Liver (tissue), 9 donors: Measurements from ENCODE around the gene RTL1. TPM values are rescaled to one million over a fixed set of nuclear protein-coding genes. Genes with fewer than 3 reads are reported as not detected.

Source experiments
- DNase-seq: peaks from one replicate; pipeline ENCODE4 v3.0.0-alpha.2; 2017; ENCODE audit warnings: low spot score
- H3K27ac ChIP-seq, 2 donors: one replicate each; pipeline ENCODE4 v1.7.0; 2013; ENCODE audit warnings: inconsistent platforms in 2 of 2, low read length in 2 of 2, control low read depth in 1 of 2, low read depth in 1 of 2, mild to moderate bottlenecking in 1 of 2
- H3K27me3 ChIP-seq, 4 donors: one replicate each; pipeline versions ENCODE4 v1.6.1 to v1.7.0; 2013; ENCODE audit warnings: low read length in 3 of 4, inconsistent platforms in 1 of 4, mild to moderate bottlenecking in 1 of 4, moderate library complexity in 1 of 4; ENCODE audit not compliant: control insufficient read depth in 4 of 4, insufficient read depth in 4 of 4
- H3K36me3 ChIP-seq, 4 donors: one replicate each; pipeline versions ENCODE4 v1.6.1 to v1.7.0; 2013; ENCODE audit warnings: low read length in 3 of 4, mild to moderate bottlenecking in 3 of 4, low read depth in 1 of 4, moderate library complexity in 1 of 4; ENCODE audit not compliant: control insufficient read depth in 4 of 4, insufficient read depth in 3 of 4
- H3K4me1 ChIP-seq, 4 donors: one replicate each; pipeline versions ENCODE4 v1.6.1 to v1.7.0; 2013; ENCODE audit warnings: low read length in 3 of 4, mild to moderate bottlenecking in 3 of 4, moderate library complexity in 1 of 4; ENCODE audit not compliant: control insufficient read depth in 4 of 4, insufficient read depth in 4 of 4
- H3K4me3 ChIP-seq, 3 donors: one replicate each; pipeline versions ENCODE4 v1.6.1 to v1.7.0; 2013; ENCODE audit warnings: low read length in 3 of 3, control low read depth in 1 of 3, low read depth in 1 of 3, mild to moderate bottlenecking in 1 of 3
- H3K9ac ChIP-seq, 2 donors: one replicate each; pipeline ENCODE4 v1.7.0; 2013; ENCODE audit warnings: low read length in 2 of 2, mild to moderate bottlenecking in 2 of 2, moderate library complexity in 2 of 2, control low read depth in 1 of 2, low read depth in 1 of 2
- H3K9me3 ChIP-seq, 4 donors: one replicate each; pipeline versions ENCODE4 v1.6.1 to v1.7.0; 2013; ENCODE audit warnings: low read length in 3 of 4; ENCODE audit not compliant: control insufficient read depth in 4 of 4
- EGR1 ChIP-seq, 2 donors: IDR thresholded peaks; 2 replicates each; pipeline ENCODE4 v1.6.1; 2016 to 2018; ENCODE audit warnings: antibody characterized with exemption in 2 of 2, low read depth in 2 of 2
- FOXA1 ChIP-seq: IDR thresholded peaks from 2 replicates; pipeline ENCODE4 v1.6.1; 2016; ENCODE audit warnings: antibody characterized with exemption
- FOXA2 ChIP-seq: IDR thresholded peaks from 2 replicates; pipeline ENCODE4 v1.6.1; 2016; ENCODE audit warnings: antibody characterized with exemption
- GABPA ChIP-seq, 2 donors: IDR thresholded peaks in 1 of 2; conservative IDR thresholded peaks in 1 of 2; 2 replicates each; pipeline ENCODE4 v1.6.1; 2016; ENCODE audit warnings: antibody characterized with exemption in 2 of 2, mild to moderate bottlenecking in 1 of 2, moderate library complexity in 1 of 2
- HNF4A ChIP-seq, 2 donors: conservative IDR thresholded peaks; 2 replicates each; pipeline ENCODE4 v1.6.1; 2016; ENCODE audit warnings: antibody characterized with exemption in 2 of 2, mild to moderate bottlenecking in 2 of 2
- JUND ChIP-seq, 2 donors: IDR thresholded peaks; 2 replicates each; pipeline ENCODE4 v1.6.1; 2016; ENCODE audit warnings: antibody characterized with exemption in 2 of 2
- NR2F2 ChIP-seq: IDR thresholded peaks from 2 replicates; pipeline ENCODE4 v1.6.1; 2016; ENCODE audit warnings: antibody characterized with exemption
- RXRA ChIP-seq, 2 donors: IDR thresholded peaks; 2 replicates each; pipeline ENCODE4 v1.6.1; 2017 to 2018; ENCODE audit warnings: antibody characterized with exemption in 2 of 2, mild to moderate bottlenecking in 1 of 2
- SP1 ChIP-seq: IDR thresholded peaks from 2 replicates; pipeline ENCODE4 v1.6.1; 2018; ENCODE audit warnings: antibody characterized with exemption, mild to moderate bottlenecking
- TAF1 ChIP-seq: conservative IDR thresholded peaks from 2 replicates; pipeline ENCODE4 v1.6.1; 2016; ENCODE audit warnings: antibody characterized with exemption, mild to moderate bottlenecking
- YY1 ChIP-seq: IDR thresholded peaks from 2 replicates; pipeline ENCODE4 v1.6.1; 2016; ENCODE audit warnings: antibody characterized with exemption, mild to moderate bottlenecking
- WGBS: extraction: QIAGEN DNeasy Blood & Tissue Kit; methylation state at CpG from one replicate; pipeline ENCODE4 v1.1.7; 2013; 5-methylcytosine and 5-hydroxymethylcytosine counted together
- polyA plus RNA-seq, 2 donors: library from polyadenylated mRNA; stranded (reverse) in 1 of 2; unstranded in 1 of 2; fragments of 200-250 nt in 1 of 2; fragments of >200 nt in 1 of 2; fragmentation: Nextera tagmentation in 1 of 2; extraction: Ambion mirVana in 1 of 2; gene quantifications; one replicate each; pipeline versions ENCODE4 v1.2.1 to v1.2.3, GENCODE V29; 2013 to 2015
- total RNA-seq, 2 donors: library from RNA; depleted of rRNA; stranded (reverse); fragments of >200 nt; gene quantifications; one replicate each; pipeline ENCODE4 v1.2.3, GENCODE V29; 2014
- TF ChIP-seq, protein P1 (sequence below): IDR thresholded peaks from 2 replicates; pipeline ENCODE4 v1.6.1; 2016; ENCODE audit warnings: antibody characterized with exemption, mild to moderate bottlenecking
- TF ChIP-seq, protein P2 (sequence below): IDR thresholded peaks from 2 replicates; pipeline ENCODE4 v1.6.1; 2016; ENCODE audit warnings: antibody characterized with exemption
- TF ChIP-seq, protein P3 (sequence below): fragments of 150-350 bp; IDR thresholded peaks from 2 replicates; pipeline ENCODE4 v1.5.1; 2017; ENCODE audit warnings: improper control_type of control experiment, low read depth, low read length; ENCODE audit not compliant: missing input control
- TF ChIP-seq, protein P4 (sequence below): IDR thresholded peaks from 2 replicates; pipeline ENCODE4 v1.6.1; 2016; ENCODE audit warnings: antibody characterized with exemption
- TF ChIP-seq, protein P5 (sequence below): IDR thresholded peaks from 2 replicates; pipeline ENCODE4 v1.6.1; 2016; ENCODE audit warnings: antibody characterized with exemption
- donor health status: healthy.
- donor health status: healthy.
- donor health status: healthy.
- donor health status: healthy.
- donor health status: healthy.

Gene RTL1
- total and polyA plus RNA-seq, 4 donors, result 0.04 to 0.05 TPM; not detected in 2

DNA sequence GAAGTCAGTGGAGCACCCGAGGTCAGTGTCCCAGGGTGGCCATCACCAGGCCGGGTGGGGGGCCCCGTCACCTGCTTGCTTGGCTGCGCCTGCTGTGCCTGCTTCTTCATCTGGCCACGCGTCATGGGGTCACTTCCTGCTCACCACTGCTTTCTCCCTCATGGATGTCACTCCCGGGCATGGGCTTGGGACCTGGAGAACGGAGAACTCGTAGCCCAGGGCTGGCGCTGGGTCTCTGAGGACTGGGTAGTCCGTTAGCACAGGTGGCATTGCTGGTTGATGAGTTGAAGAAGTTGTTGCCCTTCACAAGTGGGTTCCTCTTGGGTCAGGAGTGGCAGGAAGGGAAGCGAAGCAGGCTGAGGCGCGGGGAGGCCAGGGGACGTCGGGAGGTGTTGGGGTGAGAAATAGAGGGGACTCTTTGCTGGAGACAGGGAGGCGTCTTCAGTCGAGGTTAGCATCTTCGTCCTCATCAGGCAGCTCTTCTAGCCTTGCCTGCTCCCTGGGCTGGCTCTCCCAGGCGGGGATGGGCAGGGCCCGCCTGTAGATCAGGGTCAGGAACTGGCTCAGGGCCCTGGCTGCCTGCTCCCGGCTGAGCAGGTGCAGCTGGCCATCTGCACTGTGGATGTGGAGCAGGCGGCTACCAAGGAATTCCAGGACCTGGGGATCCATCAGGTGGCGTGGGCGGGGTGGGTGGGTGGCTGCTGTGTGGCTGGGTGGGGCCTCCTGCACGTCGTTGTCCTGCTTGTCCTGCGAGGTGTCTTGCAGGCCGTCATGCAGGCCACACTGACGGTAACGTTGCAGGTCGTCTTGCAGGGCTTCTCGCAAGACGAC lies 23.0 kb downstream of the RTL1 start (continued):
- TF ChIP-seq HNF4A (conservative IDR thresholded peaks at IDR 0.05), result no peak
- TF ChIP-seq, protein P1, sequence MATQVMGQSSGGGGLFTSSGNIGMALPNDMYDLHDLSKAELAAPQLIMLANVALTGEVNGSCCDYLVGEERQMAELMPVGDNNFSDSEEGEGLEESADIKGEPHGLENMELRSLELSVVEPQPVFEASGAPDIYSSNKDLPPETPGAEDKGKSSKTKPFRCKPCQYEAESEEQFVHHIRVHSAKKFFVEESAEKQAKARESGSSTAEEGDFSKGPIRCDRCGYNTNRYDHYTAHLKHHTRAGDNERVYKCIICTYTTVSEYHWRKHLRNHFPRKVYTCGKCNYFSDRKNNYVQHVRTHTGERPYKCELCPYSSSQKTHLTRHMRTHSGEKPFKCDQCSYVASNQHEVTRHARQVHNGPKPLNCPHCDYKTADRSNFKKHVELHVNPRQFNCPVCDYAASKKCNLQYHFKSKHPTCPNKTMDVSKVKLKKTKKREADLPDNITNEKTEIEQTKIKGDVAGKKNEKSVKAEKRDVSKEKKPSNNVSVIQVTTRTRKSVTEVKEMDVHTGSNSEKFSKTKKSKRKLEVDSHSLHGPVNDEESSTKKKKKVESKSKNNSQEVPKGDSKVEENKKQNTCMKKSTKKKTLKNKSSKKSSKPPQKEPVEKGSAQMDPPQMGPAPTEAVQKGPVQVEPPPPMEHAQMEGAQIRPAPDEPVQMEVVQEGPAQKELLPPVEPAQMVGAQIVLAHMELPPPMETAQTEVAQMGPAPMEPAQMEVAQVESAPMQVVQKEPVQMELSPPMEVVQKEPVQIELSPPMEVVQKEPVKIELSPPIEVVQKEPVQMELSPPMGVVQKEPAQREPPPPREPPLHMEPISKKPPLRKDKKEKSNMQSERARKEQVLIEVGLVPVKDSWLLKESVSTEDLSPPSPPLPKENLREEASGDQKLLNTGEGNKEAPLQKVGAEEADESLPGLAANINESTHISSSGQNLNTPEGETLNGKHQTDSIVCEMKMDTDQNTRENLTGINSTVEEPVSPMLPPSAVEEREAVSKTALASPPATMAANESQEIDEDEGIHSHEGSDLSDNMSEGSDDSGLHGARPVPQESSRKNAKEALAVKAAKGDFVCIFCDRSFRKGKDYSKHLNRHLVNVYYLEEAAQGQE, result no peak

DNA sequence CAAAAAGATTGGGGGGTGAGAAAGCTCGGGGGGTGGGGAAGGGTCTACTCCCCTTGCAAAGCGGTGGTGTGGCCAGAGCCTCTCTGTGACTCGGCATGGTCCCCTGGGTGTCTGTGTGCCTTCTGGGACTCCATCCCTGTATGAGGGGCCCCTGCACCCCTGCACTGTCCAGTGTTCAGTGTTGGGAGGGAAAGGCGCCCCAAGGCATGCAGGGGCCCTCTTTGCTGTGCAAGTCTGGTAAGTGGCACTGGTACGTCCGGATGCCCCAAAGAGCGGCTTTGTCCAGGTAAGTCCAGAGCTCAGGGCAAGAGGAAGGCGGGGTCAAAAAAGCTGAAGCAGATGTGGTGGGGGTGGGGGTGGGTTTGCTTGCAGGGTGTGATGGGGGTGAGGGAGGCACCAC lies 23.7 kb downstream of the RTL1 start:
- no peaks in the 10 kb centered on the region for H3K36me3 ChIP-seq
- WGBS, result 93% methylated on average over 8 of the region's 8 CpGs
- H3K27me3 ChIP-seq, result no peaks in the 10 kb centered on the region
- H3K9me3 ChIP-seq, result peaks cover 0 to 5% (median 3%) of the 10 kb centered on the region in 4 donors
- no peak overlapping the region for H3K4me3 ChIP-seq
- H3K4me1 ChIP-seq, result no peaks in the 10 kb centered on the region
- no peak overlapping the region for H3K9ac ChIP-seq
- no peak overlapping the region for H3K27ac ChIP-seq
- TF ChIP-seq, protein P2, sequence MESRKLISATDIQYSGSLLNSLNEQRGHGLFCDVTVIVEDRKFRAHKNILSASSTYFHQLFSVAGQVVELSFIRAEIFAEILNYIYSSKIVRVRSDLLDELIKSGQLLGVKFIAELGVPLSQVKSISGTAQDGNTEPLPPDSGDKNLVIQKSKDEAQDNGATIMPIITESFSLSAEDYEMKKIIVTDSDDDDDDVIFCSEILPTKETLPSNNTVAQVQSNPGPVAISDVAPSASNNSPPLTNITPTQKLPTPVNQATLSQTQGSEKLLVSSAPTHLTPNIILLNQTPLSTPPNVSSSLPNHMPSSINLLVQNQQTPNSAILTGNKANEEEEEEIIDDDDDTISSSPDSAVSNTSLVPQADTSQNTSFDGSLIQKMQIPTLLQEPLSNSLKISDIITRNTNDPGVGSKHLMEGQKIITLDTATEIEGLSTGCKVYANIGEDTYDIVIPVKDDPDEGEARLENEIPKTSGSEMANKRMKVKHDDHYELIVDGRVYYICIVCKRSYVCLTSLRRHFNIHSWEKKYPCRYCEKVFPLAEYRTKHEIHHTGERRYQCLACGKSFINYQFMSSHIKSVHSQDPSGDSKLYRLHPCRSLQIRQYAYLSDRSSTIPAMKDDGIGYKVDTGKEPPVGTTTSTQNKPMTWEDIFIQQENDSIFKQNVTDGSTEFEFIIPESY, result no peak
- TF ChIP-seq, protein P3, sequence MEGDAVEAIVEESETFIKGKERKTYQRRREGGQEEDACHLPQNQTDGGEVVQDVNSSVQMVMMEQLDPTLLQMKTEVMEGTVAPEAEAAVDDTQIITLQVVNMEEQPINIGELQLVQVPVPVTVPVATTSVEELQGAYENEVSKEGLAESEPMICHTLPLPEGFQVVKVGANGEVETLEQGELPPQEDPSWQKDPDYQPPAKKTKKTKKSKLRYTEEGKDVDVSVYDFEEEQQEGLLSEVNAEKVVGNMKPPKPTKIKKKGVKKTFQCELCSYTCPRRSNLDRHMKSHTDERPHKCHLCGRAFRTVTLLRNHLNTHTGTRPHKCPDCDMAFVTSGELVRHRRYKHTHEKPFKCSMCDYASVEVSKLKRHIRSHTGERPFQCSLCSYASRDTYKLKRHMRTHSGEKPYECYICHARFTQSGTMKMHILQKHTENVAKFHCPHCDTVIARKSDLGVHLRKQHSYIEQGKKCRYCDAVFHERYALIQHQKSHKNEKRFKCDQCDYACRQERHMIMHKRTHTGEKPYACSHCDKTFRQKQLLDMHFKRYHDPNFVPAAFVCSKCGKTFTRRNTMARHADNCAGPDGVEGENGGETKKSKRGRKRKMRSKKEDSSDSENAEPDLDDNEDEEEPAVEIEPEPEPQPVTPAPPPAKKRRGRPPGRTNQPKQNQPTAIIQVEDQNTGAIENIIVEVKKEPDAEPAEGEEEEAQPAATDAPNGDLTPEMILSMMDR, result no peak
- DNase-seq, result no peak

DNA sequence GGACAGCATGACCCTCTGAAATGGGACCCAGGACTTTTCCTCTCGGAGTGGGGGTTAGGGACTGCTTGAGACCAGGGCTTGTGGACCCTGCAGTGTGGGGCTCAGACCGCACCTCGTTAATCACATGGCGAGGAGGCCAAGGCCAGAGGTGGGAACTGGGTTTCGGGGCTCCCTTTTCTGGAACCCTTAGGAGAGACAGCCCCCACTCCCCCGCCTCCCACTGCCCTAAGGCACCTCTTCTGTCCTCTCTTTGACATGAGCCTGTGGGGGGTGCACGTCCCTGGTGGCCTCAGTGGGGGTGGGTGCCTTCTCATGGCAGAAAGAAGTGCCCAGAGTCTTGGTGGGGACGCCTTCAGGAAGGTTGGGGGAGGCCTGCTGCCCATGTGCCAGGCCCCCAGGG lies 24.3 kb downstream of the RTL1 start:
- no peak overlapping the region for H3K4me3 ChIP-seq
- no peak overlapping the region for H3K9ac ChIP-seq
- H3K9me3 ChIP-seq, result peaks cover 0 to 5% (median 3%) of the 10 kb centered on the region in 4 donors
- no peaks in the 10 kb centered on the region for H3K27me3 ChIP-seq
- H3K4me1 ChIP-seq, result no peaks in the 10 kb centered on the region
- no peaks in the 10 kb centered on the region for H3K36me3 ChIP-seq
- H3K27ac ChIP-seq, result no peak overlapping the region
- DNase-seq, result no peak
- WGBS, result 94% methylated on average over 8 of the region's 8 CpGs
- TF ChIP-seq RXRA (IDR thresholded peaks at IDR 0.05) (no peak), JUND (IDR thresholded peaks at IDR 0.05) (no peak), SP1 (no peak), TAF1 (no peak), HNF4A (conservative IDR thresholded peaks at IDR 0.05) (no peak), FOXA1 (no peak), NR2F2 (no peak), GABPA (IDR thresholded peaks at IDR 0.05 in 1 of 2, conservative IDR thresholded peaks at IDR 0.05 in 1 of 2) (no peak), EGR1 (IDR thresholded peaks at IDR 0.05; ENCODE audit: low read depth in 2 of 2) (no peak), FOXA2 (no peak), YY1 (no peak)
- TF ChIP-seq, protein P4, sequence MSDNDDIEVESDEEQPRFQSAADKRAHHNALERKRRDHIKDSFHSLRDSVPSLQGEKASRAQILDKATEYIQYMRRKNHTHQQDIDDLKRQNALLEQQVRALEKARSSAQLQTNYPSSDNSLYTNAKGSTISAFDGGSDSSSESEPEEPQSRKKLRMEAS, result no peak
- TF ChIP-seq, protein P1, result no peak
- TF ChIP-seq, protein P5, sequence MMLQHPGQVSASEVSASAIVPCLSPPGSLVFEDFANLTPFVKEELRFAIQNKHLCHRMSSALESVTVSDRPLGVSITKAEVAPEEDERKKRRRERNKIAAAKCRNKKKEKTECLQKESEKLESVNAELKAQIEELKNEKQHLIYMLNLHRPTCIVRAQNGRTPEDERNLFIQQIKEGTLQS, result no peak
